Thoracic aorta (tissue), 2 donors: ENCODE measurements around the gene IL27RA. TPM values are rescaled to one million over a fixed set of nuclear protein-coding genes. Genes with fewer than 3 reads are reported as not detected.

Source experiments
- total RNA-seq, 2 donors: library from RNA; depleted of rRNA; stranded (reverse); fragments of >200 nt; gene quantifications; one replicate each; pipeline versions ENCODE4 v1.1.0 to v1.2.3, GENCODE V29; 2016

The IL27RA gene
- total RNA-seq, 2 donors from 2014 or later = 1.1 to 5.3 TPM

Other genes with a start within 250 kb of the IL27RA start
- 10 to 100 TPM in 1 of 2 donors, 1 to 10 TPM in 1; 9.5 to 11.8 TPM for gene ZSWIM4, start 236.3 kb upstream of the IL27RA start, total RNA-seq
- not detected for gene NANOS3, start 154.6 kb upstream of the IL27RA start, total RNA-seq
- gene BRME1, start 125.6 kb upstream of the IL27RA start, total RNA-seq = 1 to 10 TPM in 1 of 2 donors, not detected in 1; 3.7 TPM
- 10 to 100 TPM; 29.5 to 38.7 TPM for gene CC2D1A, start 125.6 kb upstream of the IL27RA start, total RNA-seq
- gene PODNL1, start 93.3 kb upstream of the IL27RA start, total RNA-seq = 1 to 10 TPM; 3.5 to 9.9 TPM
- 10 to 100 TPM; 12.6 to 31.4 TPM for gene DCAF15, start 79.3 kb upstream of the IL27RA start, total RNA-seq
- gene RFX1, start 25.4 kb upstream of the IL27RA start, total RNA-seq = 1 to 10 TPM; 3.0 to 5.7 TPM
- gene RLN3, start 3.6 kb upstream of the IL27RA start, total RNA-seq = not detected
- gene PALM3, start 30.3 kb downstream of the IL27RA start, total RNA-seq = not detected
- 1 to 10 TPM; 1.7 to 2.7 TPM for gene MISP3, start 41.0 kb downstream of the IL27RA start, total RNA-seq
- not detected for gene C19orf67, start 54.0 kb downstream of the IL27RA start, total RNA-seq
- gene SAMD1, start 59.0 kb downstream of the IL27RA start, total RNA-seq = 10 to 100 TPM in 1 of 2 donors, 1 to 10 TPM in 1; 8.9 to 27.5 TPM
- 100 to 1,000 TPM in 1 of 2 donors, 10 to 100 TPM in 1; 93.2 to 107 TPM for gene PRKACA, start 86.0 kb downstream of the IL27RA start, total RNA-seq
- 1 to 10 TPM in 1 of 2 donors, under 1 TPM in 1; 0.14 to 1.1 TPM for gene ASF1B, start 104.8 kb downstream of the IL27RA start, total RNA-seq
- gene ADGRL1, start 174.4 kb downstream of the IL27RA start, total RNA-seq = 10 to 100 TPM; 15.4 to 15.7 TPM